Caco-2 (cell line): ENCODE results near the gene SLC6A6. TPM values are rescaled to one million over a fixed set of nuclear protein-coding genes. Genes with fewer than 3 reads are reported as not detected.

Experiments used
- BruUV-seq: library from RNA; stranded (reverse); fragments of 400-500 nt; replicated peaks from 2 replicates; lab custom pipeline; 2021; lab: Mats Ljungman, UMichigan
- CTCF ChIA-PET: fragments of 300-600 bp; sonication (Branson Sonifier 250); formaldehyde crosslinking; loops from one replicate; lab custom pipeline; 2022; ENCODE audit warnings: antibody characterized with exemption; lab: Charles Lee
- POLR2A ChIA-PET: fragments of 300-600 bp; sonication (Branson Sonifier 250); formaldehyde crosslinking; loops from one replicate; lab custom pipeline; 2022; ENCODE audit warnings: antibody characterized with exemption; lab: Charles Lee
- DNase-seq, 2 experiments: peaks; one replicate each; pipeline versions ENCODE4 v3.0.0 to v3.0.0-alpha.2; 2020 to 2022
- H3K27me3 ChIP-seq: replicated peaks from 2 replicates; pipeline ENCODE4 v1.6.0; 2011; ENCODE audit warnings: low read length; ENCODE audit not compliant: control insufficient read depth, insufficient read depth
- H3K36me3 ChIP-seq: 2 replicates; pipeline ENCODE4 v1.5.1; 2011; ENCODE audit warnings: low read length; ENCODE audit not compliant: control insufficient read depth, insufficient read depth
- H3K4me1 ChIP-seq: fragments of 250-450 bp; sonication (Bioruptor Pico); 2 replicates; pipeline ENCODE4 v1.5.1; 2020; ENCODE audit warnings: mild to moderate bottlenecking
- H3K4me3 ChIP-seq: 2 replicates; pipeline ENCODE4 v1.5.1; 2011; ENCODE audit warnings: low read depth, mild to moderate bottlenecking, control low read depth, low read length
- H3K9me3 ChIP-seq: fragments of 250-450 bp; sonication (Bioruptor Pico); 2 replicates; pipeline ENCODE4 v1.5.1; 2020; ENCODE audit warnings: mild to moderate bottlenecking, moderate library complexity
- H3K27ac Mint-ChIP-seq: one replicate; pipeline ENCODE4 v1.8.0; 2022; ENCODE audit warnings: mixed read lengths; ENCODE audit not compliant: unreplicated experiment
- H3K27me3 Mint-ChIP-seq: one replicate; pipeline ENCODE4 v1.8.0; 2022; ENCODE audit warnings: mixed read lengths; ENCODE audit not compliant: insufficient read depth, unreplicated experiment
- H3K36me3 Mint-ChIP-seq: one replicate; pipeline ENCODE4 v1.8.0; 2022; ENCODE audit warnings: mild to moderate bottlenecking, mixed read lengths; ENCODE audit not compliant: insufficient read depth, unreplicated experiment
- H3K4me1 Mint-ChIP-seq: one replicate; pipeline ENCODE4 v1.8.0; 2022; ENCODE audit warnings: low read depth, mixed read lengths; ENCODE audit not compliant: unreplicated experiment
- H3K4me3 Mint-ChIP-seq: one replicate; pipeline ENCODE4 v1.8.0; 2022; ENCODE audit warnings: mild to moderate bottlenecking, moderate library complexity, mixed read lengths; ENCODE audit not compliant: unreplicated experiment
- H3K9me3 Mint-ChIP-seq: one replicate; pipeline ENCODE4 v1.8.0; 2022; ENCODE audit warnings: mixed read lengths; ENCODE audit not compliant: unreplicated experiment
- CTCF ChIP-seq, 2 experiments: fragments of 200-600 bp in 1 of 2; IDR thresholded peaks; 1 replicate in 1 of 2; 2 replicates in 1 of 2; pipeline versions ENCODE4 v1.5.1 to v1.8.0; 2011 to 2022; ENCODE audit warnings: antibody characterized with exemption in 1 of 2, control low read depth in 1 of 2, inconsistent platforms in 1 of 2, low read depth in 1 of 2, low read length in 1 of 2, mild to moderate bottlenecking in 1 of 2, moderate library complexity in 1 of 2; ENCODE audit not compliant: insufficient read depth in 1 of 2, severe bottlenecking in 1 of 2, unreplicated experiment in 1 of 2
- intact Hi-C: fragments of 100-400 bp; cut with micrococcal nuclease; formaldehyde crosslinking; loops from one replicate; pipeline ENCODE4 v1.10.0; 2022; ENCODE audit not compliant: unreplicated experiment
- total RNA-seq: library from RNA; stranded (reverse); gene quantifications from 2 replicates; pipeline ENCODE4 v1.2.3, GENCODE V29; 2022

SLC6A6 gene
- total RNA-seq, 1 experiment from 2014 or later, result 49.6 TPM

GRCh38 chr3:14392231-14392630 lies 10.2 kb upstream of the SLC6A6 start:
- no TSS peak for BruUV-seq
- Mint-ChIP-seq H3K4me3 (no peak overlapping the region), H3K36me3 (no peaks in the 10 kb centered on the region), H3K27me3 (no peaks in the 10 kb centered on the region), H3K4me1 (peaks cover 6% of the 10 kb centered on the region), H3K27ac (no peak overlapping the region), H3K9me3 (no peaks in the 10 kb centered on the region)
- no peaks in the 10 kb centered on the region for H3K36me3 ChIP-seq
- H3K4me1 ChIP-seq, result no peaks in the 10 kb centered on the region; the same call in 1 of the 2 replicates
- ChIA-PET POLR2A (no interaction called here), CTCF (interaction anchor here (0.5 to 0.6 kb wide), 2 partner anchors 76 to 165 kb away, joined by 3 to 5 read pairs; no protein-coding TSS in a partner anchor)
- no peaks in the 10 kb centered on the region for H3K9me3 ChIP-seq
- H3K27me3 ChIP-seq, result no peaks in the 10 kb centered on the region
- intact Hi-C loops, result no loop called here
- no peak overlapping the region for H3K4me3 ChIP-seq
- DNase-seq, result no peak
- no peak for TF ChIP-seq CTCF (IDR thresholded peaks at IDR 0.05; ENCODE audit: insufficient read depth in 1 of 2, low read depth in 1 of 2, low read length in 1 of 2, severe bottlenecking in 1 of 2, unreplicated experiment in 1 of 2)

- Histone ChIP-seq H3K4me1 (no peaks in the 10 kb centered on the region; the same call in 1 of the 2 replicates), H3K36me3 (no peaks in the 10 kb centered on the region), H3K27me3 (no peaks in the 10 kb centered on the region), H3K4me3 (no peak overlapping the region), H3K9me3 (no peaks in the 10 kb centered on the region)
- POLR2A ChIA-PET, result no interaction called here
- no TSS peak for BruUV-seq
- Mint-ChIP-seq H3K36me3 (no peaks in the 10 kb centered on the region), H3K4me3 (no peak overlapping the region), H3K9me3 (no peaks in the 10 kb centered on the region), H3K27me3 (no peaks in the 10 kb centered on the region), H3K4me1 (peaks cover 6% of the 10 kb centered on the region), H3K27ac (no peak overlapping the region)
- intact Hi-C loops, result no loop called here
- CTCF ChIA-PET, result no interaction called here
- no peak for DNase-seq
- TF ChIP-seq CTCF (IDR thresholded peaks at IDR 0.05; ENCODE audit: insufficient read depth in 1 of 2, low read depth in 1 of 2, low read length in 1 of 2, severe bottlenecking in 1 of 2, unreplicated experiment in 1 of 2), result no peak
Observed at GRCh38 chr3:14392803-14393319, 9.5 kb upstream of the SLC6A6 start.

- Histone ChIP-seq H3K4me3 (no peak overlapping the region), H3K36me3 (no peaks in the 10 kb centered on the region), H3K9me3 (no peaks in the 10 kb centered on the region), H3K27me3 (no peaks in the 10 kb centered on the region), H3K4me1 (no peaks in the 10 kb centered on the region; the same call in 1 of the 2 replicates)
- Mint-ChIP-seq H3K27me3 (no peaks in the 10 kb centered on the region), H3K9me3 (no peaks in the 10 kb centered on the region), H3K4me1 (peaks cover 6% of the 10 kb centered on the region), H3K36me3 (no peaks in the 10 kb centered on the region), H3K4me3 (no peak overlapping the region), H3K27ac (no peak overlapping the region)
- ChIA-PET POLR2A (interaction anchor here (0.6 kb wide), 1 partner anchor 9 kb away, joined by 4 read pairs; the partner anchor contains the start of gene SLC6A6), CTCF (interaction anchor here (0.6 kb wide), 1 partner anchor 19 kb away, joined by 4 read pairs; no protein-coding TSS in a partner anchor)
- no peak for DNase-seq
- no TSS peak for BruUV-seq
- intact Hi-C loops, result no loop called here
- no peak for TF ChIP-seq CTCF (IDR thresholded peaks at IDR 0.05; ENCODE audit: insufficient read depth in 1 of 2, low read depth in 1 of 2, low read length in 1 of 2, severe bottlenecking in 1 of 2, unreplicated experiment in 1 of 2)
Observed at GRCh38 chr3:14393440-14394106, 8.8 kb upstream of the SLC6A6 start.
